HepG2 (cell line): ENCODE measurements around the gene SCARB2. TPM values are rescaled to one million over a fixed set of nuclear protein-coding genes. Genes with fewer than 3 reads are reported as not detected.

Source experiments
- BRD4 ChIP-seq: sonication (generic); formaldehyde crosslinking; IDR thresholded peaks from 2 replicates; pipeline ENCODE4 v1.4.0; 2020; ENCODE audit warnings: missing genetic modification reagents
- CBFB ChIP-seq: sonication (generic); formaldehyde crosslinking; IDR thresholded peaks from 2 replicates; pipeline ENCODE4 v1.4.0; 2020; ENCODE audit warnings: missing genetic modification reagents
- GATA4 ChIP-seq: sonication (generic); IDR thresholded peaks from 2 replicates; pipeline ENCODE4 v1.6.1; 2016; ENCODE audit warnings: antibody characterized with exemption, low read depth, borderline replicate concordance
- GATAD1 ChIP-seq: IDR thresholded peaks from 2 replicates; pipeline ENCODE4 v1.6.1; 2016; ENCODE audit warnings: missing genetic modification reagents, missing compliant biosample characterization
- GZF1 ChIP-seq: sonication (generic); formaldehyde crosslinking; IDR thresholded peaks from 2 replicates; pipeline ENCODE4 v1.5.1; 2020; ENCODE audit warnings: mild to moderate bottlenecking, missing genetic modification reagents
- POGZ ChIP-seq: sonication (generic); formaldehyde crosslinking; IDR thresholded peaks from 2 replicates; pipeline ENCODE4 v1.4.0; 2020; ENCODE audit warnings: mild to moderate bottlenecking, missing genetic modification reagents
- POLR2AphosphoS2 ChIP-seq: IDR thresholded peaks from 2 replicates; pipeline ENCODE4 v1.6.1; 2011; ENCODE audit warnings: low read depth, low read length, improper control_type of control experiment
- TBX2 ChIP-seq: sonication (generic); formaldehyde crosslinking; IDR thresholded peaks from 2 replicates; pipeline ENCODE4 v1.5.0; 2020; ENCODE audit warnings: missing genetic modification reagents, mild to moderate bottlenecking, borderline replicate concordance
- ZBTB42 ChIP-seq: sonication (generic); formaldehyde crosslinking; IDR thresholded peaks from 2 replicates; pipeline ENCODE4 v1.5.0; 2020; ENCODE audit warnings: mild to moderate bottlenecking, missing genetic modification reagents
- ZKSCAN1 ChIP-seq: fragments of 150-350 bp; IDR thresholded peaks from 2 replicates; pipeline ENCODE4 v1.6.1; 2014; ENCODE audit warnings: low read length
- ZNF143 ChIP-seq: sonication (generic); formaldehyde crosslinking; IDR thresholded peaks from 2 replicates; pipeline ENCODE4 v1.4.0; 2020; ENCODE audit warnings: missing genetic modification reagents
- ZNF205 ChIP-seq: IDR thresholded peaks from 2 replicates; pipeline ENCODE4 v1.6.1; 2018; ENCODE audit warnings: missing biosample characterization, missing genetic modification reagents
- ZNF296 ChIP-seq: sonication (generic); formaldehyde crosslinking; conservative IDR thresholded peaks from 2 replicates; pipeline ENCODE4 v1.5.0; 2020; ENCODE audit warnings: mild to moderate bottlenecking, missing genetic modification reagents
- ZNF333 ChIP-seq: sonication (generic); formaldehyde crosslinking; IDR thresholded peaks from 2 replicates; pipeline ENCODE4 v1.4.0; 2020; ENCODE audit warnings: mild to moderate bottlenecking, missing genetic modification reagents, borderline replicate concordance
- ZNF746 ChIP-seq: sonication (generic); formaldehyde crosslinking; IDR thresholded peaks from 2 replicates; pipeline ENCODE4 v1.8.0; 2022; ENCODE audit warnings: mild to moderate bottlenecking, missing genetic modification reagents
- polyA plus RNA-seq, 8 experiments: library from polyadenylated mRNA; depleted of rRNA in 3 of 8; stranded (reverse) in 7 of 8; unstranded in 1 of 8; fragments of >200 nt; fragmentation: Illumina TruSeq in 4 of 8; extraction: Trizol in 4 of 8; gene quantifications; 2 replicates each; pipeline versions ENCODE4 v1.2.1 to v1.2.3, GENCODE V29; 2011 to 2016; ENCODE audit warnings: low read depth in 4 of 8, missing spikeins in 1 of 8, mixed read lengths in 1 of 8; ENCODE audit not compliant: insufficient read depth in 1 of 8
- total RNA-seq, 5 experiments: library from RNA; depleted of rRNA; stranded (reverse); fragments of >200 nt; fragmentation: Illumina TruSeq; extraction: Trizol; gene quantifications; 2 replicates each; pipeline ENCODE4 v1.2.3, GENCODE V29; 2016; ENCODE audit warnings: low read depth in 1 of 5
- TF ChIP-seq, protein P1 (sequence below): sonication (generic); formaldehyde crosslinking; IDR thresholded peaks from 2 replicates; pipeline ENCODE4; 2020; ENCODE audit warnings: missing genetic modification reagents, mild to moderate bottlenecking, borderline replicate concordance
- TF ChIP-seq, protein P2 (sequence below): sonication (generic); formaldehyde crosslinking; IDR thresholded peaks from 2 replicates; pipeline ENCODE4 v1.4.0; 2020; ENCODE audit warnings: missing genetic modification reagents, borderline replicate concordance
- TF ChIP-seq, protein P3 (sequence below), 2 experiments: sonication (generic) in 1 of 2; formaldehyde crosslinking in 1 of 2; IDR thresholded peaks; 2 replicates each; pipeline versions ENCODE4 v1.4.0 to v1.6.1; 2016 to 2020; ENCODE audit warnings: borderline replicate concordance in 1 of 2, low read depth in 1 of 2, mild to moderate bottlenecking in 1 of 2, missing genetic modification reagents in 1 of 2

SCARB2 gene
- total and polyA plus RNA-seq, 2 of the 13 experiments (the other 11 are each of a cell fraction or from before 2014, with no cell fraction given) = 40.6 to 43.4 TPM

DNA sequence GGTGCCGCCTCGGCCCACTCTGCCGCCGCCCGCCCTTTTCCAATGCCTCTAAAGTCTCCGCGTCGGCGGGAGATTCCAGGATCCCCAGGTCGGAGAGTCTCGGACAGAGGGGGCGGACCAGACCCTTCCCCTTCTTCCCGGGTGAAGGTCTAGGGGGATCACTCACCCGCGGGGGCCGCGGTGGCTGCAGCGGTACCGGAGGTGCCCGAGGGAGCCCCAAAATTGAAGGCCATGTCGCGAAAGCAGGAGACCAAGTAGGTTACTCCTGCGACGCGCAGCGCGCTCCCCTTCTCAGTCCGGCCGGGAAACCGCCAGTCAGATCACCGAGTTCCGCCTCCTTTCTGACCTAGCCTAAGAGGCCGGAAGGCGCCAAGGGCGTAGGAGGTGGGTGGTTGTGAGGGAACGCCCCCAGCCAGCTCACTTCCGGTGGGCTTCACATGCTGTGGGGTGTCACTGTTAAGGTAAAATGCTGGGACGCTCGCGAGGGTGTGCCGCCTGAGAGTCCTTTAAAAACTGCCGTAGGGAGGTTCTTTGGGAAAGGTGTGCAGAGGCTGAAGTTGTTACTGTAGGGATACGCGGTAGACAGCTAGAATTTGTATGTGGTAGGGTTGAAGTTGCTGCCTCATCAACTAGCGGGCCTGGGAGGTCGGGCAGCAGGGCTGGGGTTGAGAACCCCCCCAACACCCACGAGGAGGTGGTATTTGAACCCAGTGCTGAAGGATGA is 65.3 kb downstream of the SCARB2 start, which contains the start of gene NUP54 (continued):
- TF ChIP-seq, protein P1, sequence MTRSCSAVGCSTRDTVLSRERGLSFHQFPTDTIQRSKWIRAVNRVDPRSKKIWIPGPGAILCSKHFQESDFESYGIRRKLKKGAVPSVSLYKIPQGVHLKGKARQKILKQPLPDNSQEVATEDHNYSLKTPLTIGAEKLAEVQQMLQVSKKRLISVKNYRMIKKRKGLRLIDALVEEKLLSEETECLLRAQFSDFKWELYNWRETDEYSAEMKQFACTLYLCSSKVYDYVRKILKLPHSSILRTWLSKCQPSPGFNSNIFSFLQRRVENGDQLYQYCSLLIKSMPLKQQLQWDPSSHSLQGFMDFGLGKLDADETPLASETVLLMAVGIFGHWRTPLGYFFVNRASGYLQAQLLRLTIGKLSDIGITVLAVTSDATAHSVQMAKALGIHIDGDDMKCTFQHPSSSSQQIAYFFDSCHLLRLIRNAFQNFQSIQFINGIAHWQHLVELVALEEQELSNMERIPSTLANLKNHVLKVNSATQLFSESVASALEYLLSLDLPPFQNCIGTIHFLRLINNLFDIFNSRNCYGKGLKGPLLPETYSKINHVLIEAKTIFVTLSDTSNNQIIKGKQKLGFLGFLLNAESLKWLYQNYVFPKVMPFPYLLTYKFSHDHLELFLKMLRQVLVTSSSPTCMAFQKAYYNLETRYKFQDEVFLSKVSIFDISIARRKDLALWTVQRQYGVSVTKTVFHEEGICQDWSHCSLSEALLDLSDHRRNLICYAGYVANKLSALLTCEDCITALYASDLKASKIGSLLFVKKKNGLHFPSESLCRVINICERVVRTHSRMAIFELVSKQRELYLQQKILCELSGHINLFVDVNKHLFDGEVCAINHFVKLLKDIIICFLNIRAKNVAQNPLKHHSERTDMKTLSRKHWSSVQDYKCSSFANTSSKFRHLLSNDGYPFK (CRISPR knock-in tag) = peak; percentile 89; the same call in 1 of the 2 replicates
- TF ChIP-seq ZNF143 (no peak; the same call in 1 of the 2 replicates), ZNF205 (CRISPR knock-in tag) (peak; percentile 67; the same call in 1 of the 2 replicates), ZNF296 (CRISPR knock-in tag) (no peak), GZF1 (CRISPR knock-in tag) (no peak), CBFB (CRISPR knock-in tag) (peak; percentile 85), ZBTB42 (CRISPR knock-in tag) (no peak), ZNF746 (peak; percentile 35; the same call in 1 of the 2 replicates), ZKSCAN1 (peak; percentile 59; the same call in 1 of the 2 replicates), GATAD1 (peak; percentile 99), BRD4 (CRISPR knock-in tag) (peak; percentile 89), ZNF333 (CRISPR knock-in tag) (no peak), POGZ (peak; percentile 97), GATA4 (peak; percentile 36; the same call in 1 of the 2 replicates), TBX2 (CRISPR knock-in tag) (peak; percentile 93), POLR2AphosphoS2 (no peak; the same call in 1 of the 2 replicates)
- TF ChIP-seq, protein P2, sequence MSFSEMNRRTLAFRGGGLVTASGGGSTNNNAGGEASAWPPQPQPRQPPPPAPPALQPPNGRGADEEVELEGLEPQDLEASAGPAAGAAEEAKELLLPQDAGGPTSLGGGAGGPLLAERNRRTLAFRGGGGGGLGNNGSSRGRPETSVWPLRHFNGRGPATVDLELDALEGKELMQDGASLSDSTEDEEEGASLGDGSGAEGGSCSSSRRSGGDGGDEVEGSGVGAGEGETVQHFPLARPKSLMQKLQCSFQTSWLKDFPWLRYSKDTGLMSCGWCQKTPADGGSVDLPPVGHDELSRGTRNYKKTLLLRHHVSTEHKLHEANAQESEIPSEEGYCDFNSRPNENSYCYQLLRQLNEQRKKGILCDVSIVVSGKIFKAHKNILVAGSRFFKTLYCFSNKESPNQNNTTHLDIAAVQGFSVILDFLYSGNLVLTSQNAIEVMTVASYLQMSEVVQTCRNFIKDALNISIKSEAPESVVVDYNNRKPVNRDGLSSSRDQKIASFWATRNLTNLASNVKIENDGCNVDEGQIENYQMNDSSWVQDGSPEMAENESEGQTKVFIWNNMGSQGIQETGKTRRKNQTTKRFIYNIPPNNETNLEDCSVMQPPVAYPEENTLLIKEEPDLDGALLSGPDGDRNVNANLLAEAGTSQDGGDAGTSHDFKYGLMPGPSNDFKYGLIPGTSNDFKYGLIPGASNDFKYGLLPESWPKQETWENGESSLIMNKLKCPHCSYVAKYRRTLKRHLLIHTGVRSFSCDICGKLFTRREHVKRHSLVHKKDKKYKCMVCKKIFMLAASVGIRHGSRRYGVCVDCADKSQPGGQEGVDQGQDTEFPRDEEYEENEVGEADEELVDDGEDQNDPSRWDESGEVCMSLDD (CRISPR knock-in tag) = peak; percentile 88; the same call in 1 of the 2 replicates
- TF ChIP-seq, protein P3, sequence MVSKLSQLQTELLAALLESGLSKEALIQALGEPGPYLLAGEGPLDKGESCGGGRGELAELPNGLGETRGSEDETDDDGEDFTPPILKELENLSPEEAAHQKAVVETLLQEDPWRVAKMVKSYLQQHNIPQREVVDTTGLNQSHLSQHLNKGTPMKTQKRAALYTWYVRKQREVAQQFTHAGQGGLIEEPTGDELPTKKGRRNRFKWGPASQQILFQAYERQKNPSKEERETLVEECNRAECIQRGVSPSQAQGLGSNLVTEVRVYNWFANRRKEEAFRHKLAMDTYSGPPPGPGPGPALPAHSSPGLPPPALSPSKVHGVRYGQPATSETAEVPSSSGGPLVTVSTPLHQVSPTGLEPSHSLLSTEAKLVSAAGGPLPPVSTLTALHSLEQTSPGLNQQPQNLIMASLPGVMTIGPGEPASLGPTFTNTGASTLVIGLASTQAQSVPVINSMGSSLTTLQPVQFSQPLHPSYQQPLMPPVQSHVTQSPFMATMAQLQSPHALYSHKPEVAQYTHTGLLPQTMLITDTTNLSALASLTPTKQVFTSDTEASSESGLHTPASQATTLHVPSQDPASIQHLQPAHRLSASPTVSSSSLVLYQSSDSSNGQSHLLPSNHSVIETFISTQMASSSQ (IDR thresholded peaks at IDR 0.05; ENCODE audit: low read depth) = no peak
- TF ChIP-seq, protein P3 (CRISPR knock-in tag; IDR thresholded peaks at IDR 0.05; ENCODE audit: borderline replicate concordance) = peak; percentile 78; the same call in 1 of the 2 replicates
